CD4-positive, alpha-beta T cell treated with Interferon alpha-2 for 1 hour (primary cell): Measurements from ENCODE around the gene DOCK6.

Experiments used
- DNase-seq, 2 donors: peaks; one replicate each; pipeline ENCODE4 v3.0.0-alpha.2; 2020 to 2022

The DOCK6 gene

GRCh38 chr19:11210656-11210928 lies 51.7 kb downstream of the DOCK6 start:
- no peak for DNase-seq

GRCh38 chr19:11209839-11210655 lies 52.3 kb downstream of the DOCK6 start:
- DNase-seq = no peak

- no peak for DNase-seq
Measured at GRCh38 chr19:11208561-11209471, 53.5 kb downstream of the DOCK6 start.

- DNase-seq = no peak
Measured at GRCh38 chr19:11205939-11206570, 56.3 kb downstream of the DOCK6 start.

DNA sequence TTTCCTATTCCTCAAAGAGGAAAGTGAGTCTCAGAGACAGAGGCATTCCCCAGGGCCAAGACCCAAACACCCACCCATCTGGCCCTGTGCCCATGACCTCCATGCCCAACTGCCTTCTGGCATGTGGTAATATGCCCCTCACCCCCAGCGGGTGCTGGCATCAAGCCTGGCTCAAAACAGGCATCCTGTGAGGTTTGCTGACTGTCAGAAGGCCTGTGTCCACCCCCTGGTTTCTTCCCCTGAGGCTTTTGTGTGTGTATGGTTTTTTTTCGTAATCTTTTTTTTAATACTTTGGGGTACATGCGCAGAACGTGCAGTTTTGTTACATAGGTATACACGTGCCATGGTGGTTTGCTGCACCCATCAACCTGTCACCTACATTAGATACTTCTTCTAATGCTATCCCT lies 57.4 kb downstream of the DOCK6 start:
- no peak for DNase-seq

DNA sequence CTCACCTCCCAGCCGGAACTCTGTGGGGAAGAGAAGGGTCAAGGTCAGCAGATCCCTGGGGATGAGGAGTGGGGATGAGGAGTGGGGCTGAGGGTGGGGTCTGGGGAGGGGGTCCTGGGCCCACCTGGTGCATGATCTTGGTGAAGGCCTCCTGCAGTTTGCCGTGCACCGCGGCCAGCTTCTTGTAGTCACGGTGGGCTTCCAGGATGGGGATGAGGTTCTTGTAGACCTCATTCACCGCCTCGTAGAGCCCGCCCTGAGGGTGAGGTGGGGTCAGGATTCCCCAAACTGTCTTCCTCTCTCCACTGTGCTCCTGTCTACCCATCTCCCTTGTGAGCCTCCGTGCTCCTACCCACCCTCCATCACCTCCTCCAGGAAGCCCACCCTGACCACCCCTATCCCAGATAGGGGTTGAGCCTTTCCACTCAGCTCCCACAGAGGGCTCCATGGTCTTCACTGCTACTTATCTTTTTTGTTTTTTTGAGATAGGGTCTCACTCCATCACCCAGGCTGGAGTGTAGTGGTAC lies 58.2 kb downstream of the DOCK6 start:
- DNase-seq = no peak

DNA sequence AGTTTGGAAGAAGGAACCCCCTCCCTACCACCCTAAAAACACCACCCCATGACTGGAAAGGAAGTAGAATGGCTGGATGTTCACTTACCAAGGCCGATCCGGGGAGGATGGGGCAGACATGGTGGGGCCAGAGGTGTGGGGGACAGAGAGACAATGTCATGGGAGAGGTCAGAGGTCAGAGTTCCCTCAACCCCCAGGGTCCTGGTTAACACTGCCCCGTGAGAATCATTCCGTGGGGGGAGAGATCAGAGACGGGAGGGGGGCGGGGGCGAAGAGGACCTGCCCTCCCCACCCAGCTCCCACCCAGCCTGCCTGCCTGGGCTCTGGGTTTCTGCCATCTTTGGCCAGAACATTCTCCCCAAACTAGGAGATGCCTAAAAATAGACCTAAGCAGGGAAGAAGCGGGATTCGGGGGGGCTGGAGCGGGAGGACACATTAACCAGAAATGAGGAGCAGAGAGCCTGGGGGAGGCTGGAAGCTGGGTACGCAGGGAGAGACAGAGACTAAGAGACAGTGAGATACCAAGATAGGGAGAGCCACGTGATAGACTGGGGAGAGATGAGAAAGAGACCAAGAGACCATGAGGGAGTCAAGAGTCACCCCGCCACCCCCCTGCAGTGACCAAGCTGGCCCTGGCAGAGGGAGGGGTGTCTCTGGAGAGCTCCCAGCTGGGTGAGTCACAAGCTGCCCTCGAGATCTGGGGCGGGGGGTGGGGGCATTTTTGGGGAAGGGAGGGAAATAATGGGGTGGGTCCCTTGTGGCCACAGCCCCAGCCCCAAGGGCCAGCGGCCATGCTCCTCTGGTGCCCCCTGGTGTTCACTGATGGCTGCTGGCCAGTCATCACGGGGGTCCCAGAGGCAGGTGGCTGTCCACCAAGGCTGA lies 58.9 kb downstream of the DOCK6 start:
- DNase-seq = peak; percentile 34 to 45

- no peak for DNase-seq
Measured at GRCh38 chr19:11202488-11203193, 59.7 kb downstream of the DOCK6 start.

GRCh38 chr19:11201791-11202190 lies 60.5 kb downstream of the DOCK6 start:
- no peak for DNase-seq

- no peak for DNase-seq
Measured at GRCh38 chr19:11200931-11201330, 61.4 kb downstream of the DOCK6 start.

GRCh38 chr19:11200015-11200574 lies 62.2 kb downstream of the DOCK6 start:
- DNase-seq = no peak

- no peak for DNase-seq
Measured at GRCh38 chr19:11199517-11199916, 62.8 kb downstream of the DOCK6 start.

DNA sequence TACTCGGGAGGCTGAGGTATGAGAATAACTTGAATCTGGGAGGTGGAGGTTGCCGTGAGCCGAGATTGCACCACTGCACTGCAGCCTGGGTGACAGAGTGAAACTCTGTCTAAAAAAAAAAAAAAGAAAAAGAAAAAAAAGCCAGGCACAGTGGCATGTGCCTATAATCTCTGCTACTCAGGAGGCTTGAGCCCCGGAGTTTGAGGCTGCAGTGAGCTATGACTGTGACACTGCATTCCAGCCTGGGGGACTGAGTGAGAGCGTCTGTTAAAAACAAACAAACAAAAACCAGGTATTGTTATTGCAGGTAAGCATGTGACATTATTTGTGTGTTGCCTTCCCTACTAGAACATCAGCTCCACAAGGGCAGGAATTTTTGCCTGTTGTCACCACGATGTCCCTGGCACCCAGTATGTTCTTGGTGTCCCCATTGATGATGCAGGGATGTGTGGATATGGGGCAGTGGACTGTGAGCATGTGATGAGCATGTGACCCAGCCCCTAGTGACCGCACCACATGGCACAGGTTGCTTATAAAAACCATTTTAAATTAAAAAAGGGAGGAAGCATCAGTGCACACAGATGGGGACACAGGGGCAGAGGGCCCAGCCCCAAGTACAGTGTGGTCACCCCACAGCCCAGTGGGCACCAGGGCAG lies 63.4 kb downstream of the DOCK6 start:
- no peak for DNase-seq

- DNase-seq = no peak
Measured at GRCh38 chr19:11198175-11198534, 64.2 kb downstream of the DOCK6 start.

DNA sequence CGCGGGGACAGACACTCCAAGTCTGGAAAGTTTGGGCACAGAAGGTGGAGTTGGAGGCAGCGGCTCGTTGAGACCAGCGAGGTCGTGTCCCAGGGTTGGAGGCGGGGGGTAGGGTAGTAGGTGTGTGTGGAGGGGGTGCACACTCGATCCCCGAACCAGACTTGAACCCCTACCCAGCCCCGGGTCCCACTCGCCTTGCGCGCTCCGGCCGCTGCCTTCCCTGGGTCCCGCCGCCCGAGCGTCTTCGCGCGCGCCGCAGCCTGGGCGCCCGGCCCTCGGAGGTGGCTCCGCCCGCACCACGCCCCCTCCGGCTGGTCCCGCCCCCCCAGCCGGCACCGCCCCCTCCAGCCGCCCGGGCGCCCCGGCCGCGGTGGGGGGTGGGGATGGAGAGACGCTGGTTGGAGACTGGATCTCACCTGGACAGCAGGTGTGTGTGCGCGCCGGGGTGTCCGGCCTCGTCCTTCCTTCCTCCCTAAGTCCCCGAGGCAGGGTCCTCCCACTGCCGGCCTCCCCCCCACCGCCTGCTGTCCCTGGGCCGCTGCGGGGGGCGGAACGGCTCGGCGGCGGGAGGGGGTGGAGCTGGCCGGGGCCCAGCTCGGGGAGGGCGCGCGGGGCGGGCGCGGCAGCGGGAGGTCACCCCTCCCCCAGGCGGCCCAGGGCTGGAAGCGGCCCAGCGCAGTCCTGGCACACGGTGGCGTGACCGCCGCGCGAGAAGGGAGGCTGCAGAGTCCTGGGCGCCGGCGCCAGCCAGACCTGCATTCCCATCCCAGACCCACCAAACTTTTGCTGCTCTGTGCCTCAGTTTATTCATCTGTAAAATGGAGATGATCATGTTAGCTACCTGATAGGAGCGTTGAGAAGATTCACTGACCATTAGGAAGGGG lies 64.8 kb downstream of the DOCK6 start, which contains the start of gene KANK2:
Gene KANK2 (minus strand): TSS at position 255 of the 884 bp plus-strand sequence. CDS start 3,034 bp downstream, outside the sequence.
- peak; percentile 63 to 81 for DNase-seq

DNA sequence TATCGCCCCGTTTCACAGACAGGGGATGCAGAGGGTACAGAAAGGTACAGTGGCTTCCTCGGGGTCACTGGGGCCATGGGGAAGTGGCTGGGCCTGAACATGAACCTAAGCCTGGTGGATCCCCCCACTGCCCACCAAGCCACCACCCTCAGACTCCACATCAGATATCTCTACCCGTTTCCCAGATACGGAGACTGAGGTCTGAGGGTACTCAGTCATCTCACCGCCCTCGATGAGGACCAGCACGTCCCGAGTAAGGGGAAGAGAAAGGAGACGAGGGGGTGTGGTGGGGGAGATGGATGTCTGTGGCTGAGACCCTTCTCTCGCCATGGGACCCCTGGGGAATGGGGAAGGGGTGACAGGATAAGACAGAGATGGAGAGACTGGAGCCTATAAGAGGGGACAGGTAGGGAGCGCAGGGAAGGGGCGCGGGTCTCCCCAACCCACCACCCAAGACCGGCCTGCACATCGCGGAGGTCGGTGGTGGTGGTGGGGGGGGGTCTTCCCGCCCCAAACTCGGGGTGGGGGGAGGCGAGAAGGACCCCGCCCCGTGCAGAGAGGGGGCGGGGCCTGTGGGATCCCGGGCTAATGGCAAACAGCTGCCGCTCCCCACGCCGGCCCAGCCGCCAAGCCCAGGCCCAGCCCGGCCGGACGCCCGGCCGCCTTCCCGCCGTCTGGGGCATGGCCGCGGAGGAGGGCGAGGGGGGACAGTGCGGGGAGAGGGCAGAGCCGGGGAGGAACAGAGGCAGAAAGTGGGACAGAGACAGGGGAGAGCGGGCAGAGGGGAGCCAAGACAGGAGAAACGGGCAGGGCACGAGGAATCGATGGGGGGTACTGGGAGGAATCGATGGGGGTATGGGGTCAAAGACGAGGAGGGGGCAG lies 65.7 kb downstream of the DOCK6 start:
- no peak for DNase-seq

GRCh38 chr19:11195681-11196080 lies 66.6 kb downstream of the DOCK6 start:
- DNase-seq = no peak
